Nephron progenitor cell (in vitro differentiated cells): Measurements from ENCODE around the gene CDKAL1.
A peak's percentile ranks its signal among the peaks of the same experiment; 100 is the strongest.

Experiments
- DNase-seq: peaks from one replicate; pipeline ENCODE4 v3.0.0; 2021
- H3K27ac Mint-ChIP-seq: 2 replicates; pipeline ENCODE4 v1.8.0; 2021; ENCODE audit warnings: mild to moderate bottlenecking, moderate library complexity, mixed read lengths
- H3K27me3 Mint-ChIP-seq: 2 replicates; pipeline ENCODE4 v1.8.0; 2021; ENCODE audit warnings: mild to moderate bottlenecking, low read depth, mixed read lengths; ENCODE audit not compliant: poor library complexity
- H3K36me3 Mint-ChIP-seq: 2 replicates; pipeline ENCODE4 v1.8.0; 2021; ENCODE audit warnings: low read depth, mixed read lengths
- H3K4me1 Mint-ChIP-seq: 2 replicates; pipeline ENCODE4 v1.8.0; 2021; ENCODE audit warnings: mixed read lengths
- H3K4me3 Mint-ChIP-seq: 2 replicates; pipeline ENCODE4 v1.8.0; 2021; ENCODE audit warnings: mild to moderate bottlenecking, moderate library complexity, mixed read lengths
- H3K9me3 Mint-ChIP-seq: 2 replicates; pipeline ENCODE4 v1.8.0; 2021; ENCODE audit warnings: mild to moderate bottlenecking, moderate library complexity, mixed read lengths
- CTCF ChIP-seq: fragments of 200-600 bp; sonication (generic); IDR thresholded peaks from 2 replicates; pipeline ENCODE4 v1.5.0; 2021; ENCODE audit warnings: antibody characterized with exemption

Gene CDKAL1

GRCh38 chr6:20777801-20778200, 243.5 kb downstream of the CDKAL1 start:
- H3K27me3 Mint-ChIP-seq = no peaks in the 10 kb centered on the region
- no peak overlapping the region for H3K4me3 Mint-ChIP-seq
- H3K9me3 Mint-ChIP-seq = no peaks in the 10 kb centered on the region
- H3K4me1 Mint-ChIP-seq = peaks cover 16% of the 10 kb centered on the region
- no peak for TF ChIP-seq CTCF
- peaks cover 19% of the 10 kb centered on the region for H3K36me3 Mint-ChIP-seq
- no peak for DNase-seq
- no peak overlapping the region for H3K27ac Mint-ChIP-seq

GRCh38 chr6:20778459-20778858, 244.2 kb downstream of the CDKAL1 start:
- no peaks in the 10 kb centered on the region for H3K27me3 Mint-ChIP-seq
- TF ChIP-seq CTCF = no peak

GRCh38 chr6:20778912-20779311, 244.7 kb downstream of the CDKAL1 start:
- Mint-ChIP-seq H3K27ac (peak overlapping the region; percentile 24), H3K27me3 (no peaks in the 10 kb centered on the region), H3K36me3 (peaks cover 25% of the 10 kb centered on the region), H3K4me3 (no peak overlapping the region), H3K9me3 (no peaks in the 10 kb centered on the region), H3K4me1 (peaks cover 16% of the 10 kb centered on the region)
- DNase-seq = no peak
- no peak for TF ChIP-seq CTCF

More at GRCh38 chr6:20778459-20778858, 244.2 kb downstream of the CDKAL1 start:
- H3K27ac Mint-ChIP-seq = peak overlapping the region; percentile 24
- H3K4me3 Mint-ChIP-seq = no peak overlapping the region
- H3K9me3 Mint-ChIP-seq = no peaks in the 10 kb centered on the region
- H3K4me1 Mint-ChIP-seq = peaks cover 16% of the 10 kb centered on the region
- H3K36me3 Mint-ChIP-seq = peaks cover 21% of the 10 kb centered on the region
- DNase-seq = no peak

- H3K36me3 Mint-ChIP-seq = no peaks in the 10 kb centered on the region
- no peak overlapping the region for H3K27ac Mint-ChIP-seq
- H3K9me3 Mint-ChIP-seq = no peaks in the 10 kb centered on the region
- no peaks in the 10 kb centered on the region for H3K27me3 Mint-ChIP-seq
- H3K4me1 Mint-ChIP-seq = no peaks in the 10 kb centered on the region
- no peak for TF ChIP-seq CTCF
- no peak overlapping the region for H3K4me3 Mint-ChIP-seq
- no peak for DNase-seq
Measured at GRCh38 chr6:20789162-20789561, 254.9 kb downstream of the CDKAL1 start.

GRCh38 chr6:20790032-20790791, 256.0 kb downstream of the CDKAL1 start:
- Mint-ChIP-seq H3K4me1 (no peaks in the 10 kb centered on the region), H3K27ac (no peak overlapping the region), H3K4me3 (no peak overlapping the region), H3K9me3 (no peaks in the 10 kb centered on the region), H3K36me3 (no peaks in the 10 kb centered on the region), H3K27me3 (no peaks in the 10 kb centered on the region)
- TF ChIP-seq CTCF = no peak
- no peak for DNase-seq

- Mint-ChIP-seq H3K27ac (no peak overlapping the region), H3K4me1 (no peaks in the 10 kb centered on the region), H3K36me3 (no peaks in the 10 kb centered on the region), H3K4me3 (no peak overlapping the region), H3K27me3 (no peaks in the 10 kb centered on the region), H3K9me3 (no peaks in the 10 kb centered on the region)
- TF ChIP-seq CTCF = no peak
- DNase-seq = no peak
Measured at GRCh38 chr6:20791074-20791473, 256.8 kb downstream of the CDKAL1 start.
